ENCODE data around the gene PLXNC1. TPM values are rescaled to one million over a fixed set of nuclear protein-coding genes. Genes with fewer than 3 reads are reported as not detected.

The PLXNC1 gene
- total RNA-seq, 2 donors from 2014 or later: 8.5 to 9.2 TPM

DNA sequence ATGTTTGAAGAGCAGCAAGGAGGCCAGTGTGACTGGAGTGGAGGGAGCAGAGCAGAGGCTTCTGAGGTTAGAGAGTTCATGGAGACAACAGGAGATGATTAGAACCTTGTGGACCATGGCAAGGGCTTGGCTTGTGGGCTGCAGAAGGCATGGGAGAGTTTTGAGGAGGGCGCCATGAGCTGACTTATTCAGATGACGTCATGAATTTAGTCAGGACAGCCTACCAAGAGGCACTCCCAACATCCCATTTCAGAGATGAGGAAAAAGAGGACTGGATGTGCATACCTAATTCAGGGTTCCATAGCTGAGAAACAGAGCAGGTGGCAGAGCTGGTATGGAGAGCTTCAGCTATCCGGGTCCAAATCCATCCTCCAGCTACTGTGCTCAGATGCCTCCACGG, 101.8 kb downstream of the PLXNC1 start:
- Histone ChIP-seq H3K4me1 (ENCODE audit: control insufficient read depth in 1 of 2, low read depth in 2 of 2) (no peaks in the 10 kb centered on the region), H3K36me3 (no peaks in the 10 kb centered on the region), H3K4me3 (no peak overlapping the region), H3K27me3 (replicated peaks; ENCODE audit: insufficient read depth) (no peaks in the 10 kb centered on the region), H3K27ac (no peak overlapping the region), H3K9me3 (no peaks in the 10 kb centered on the region)
- TF ChIP-seq, protein P1, sequence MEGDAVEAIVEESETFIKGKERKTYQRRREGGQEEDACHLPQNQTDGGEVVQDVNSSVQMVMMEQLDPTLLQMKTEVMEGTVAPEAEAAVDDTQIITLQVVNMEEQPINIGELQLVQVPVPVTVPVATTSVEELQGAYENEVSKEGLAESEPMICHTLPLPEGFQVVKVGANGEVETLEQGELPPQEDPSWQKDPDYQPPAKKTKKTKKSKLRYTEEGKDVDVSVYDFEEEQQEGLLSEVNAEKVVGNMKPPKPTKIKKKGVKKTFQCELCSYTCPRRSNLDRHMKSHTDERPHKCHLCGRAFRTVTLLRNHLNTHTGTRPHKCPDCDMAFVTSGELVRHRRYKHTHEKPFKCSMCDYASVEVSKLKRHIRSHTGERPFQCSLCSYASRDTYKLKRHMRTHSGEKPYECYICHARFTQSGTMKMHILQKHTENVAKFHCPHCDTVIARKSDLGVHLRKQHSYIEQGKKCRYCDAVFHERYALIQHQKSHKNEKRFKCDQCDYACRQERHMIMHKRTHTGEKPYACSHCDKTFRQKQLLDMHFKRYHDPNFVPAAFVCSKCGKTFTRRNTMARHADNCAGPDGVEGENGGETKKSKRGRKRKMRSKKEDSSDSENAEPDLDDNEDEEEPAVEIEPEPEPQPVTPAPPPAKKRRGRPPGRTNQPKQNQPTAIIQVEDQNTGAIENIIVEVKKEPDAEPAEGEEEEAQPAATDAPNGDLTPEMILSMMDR (IDR thresholded peaks at IDR 0.05): no peak
- ATAC-seq (ENCODE audit: insufficient number of reproducible peaks, low FRiP score, low read depth) (no peak), DNase-seq (ENCODE audit: low spot score) (no peak)

DNA sequence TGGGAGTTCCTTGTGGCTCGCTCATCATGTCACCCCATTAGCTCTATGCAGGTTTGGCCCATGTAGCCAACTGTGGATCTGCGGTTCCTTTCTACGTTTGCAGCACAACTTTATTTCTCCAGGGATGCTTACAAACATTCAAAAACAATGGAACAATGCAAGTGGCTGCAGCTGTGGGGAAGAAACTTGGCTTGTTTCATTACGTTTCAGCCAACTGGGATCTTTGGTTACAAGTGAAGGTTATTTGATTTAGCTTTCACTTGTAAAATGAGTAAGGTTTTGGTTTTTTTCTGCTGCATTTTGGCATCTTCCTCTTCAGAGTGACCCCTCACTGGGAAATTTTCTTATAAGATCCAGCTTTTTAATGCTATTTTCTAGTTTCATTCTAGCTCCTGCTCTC, 105.9 kb downstream of the PLXNC1 start:
- ATAC-seq (ENCODE audit: insufficient number of reproducible peaks, low FRiP score, low read depth) (no peak), DNase-seq (ENCODE audit: low spot score) (no peak)
- no peak overlapping the region for H3K4me3 ChIP-seq
- no peak overlapping the region for H3K27ac ChIP-seq
- H3K36me3 ChIP-seq: no peaks in the 10 kb centered on the region
- H3K27me3 ChIP-seq (replicated peaks; ENCODE audit: insufficient read depth): no peaks in the 10 kb centered on the region
- H3K9me3 ChIP-seq: no peaks in the 10 kb centered on the region
- TF ChIP-seq, protein P1 (IDR thresholded peaks at IDR 0.05): no peak
- no peaks in the 10 kb centered on the region for H3K4me1 ChIP-seq (ENCODE audit: control insufficient read depth in 1 of 2, low read depth in 2 of 2)

DNA sequence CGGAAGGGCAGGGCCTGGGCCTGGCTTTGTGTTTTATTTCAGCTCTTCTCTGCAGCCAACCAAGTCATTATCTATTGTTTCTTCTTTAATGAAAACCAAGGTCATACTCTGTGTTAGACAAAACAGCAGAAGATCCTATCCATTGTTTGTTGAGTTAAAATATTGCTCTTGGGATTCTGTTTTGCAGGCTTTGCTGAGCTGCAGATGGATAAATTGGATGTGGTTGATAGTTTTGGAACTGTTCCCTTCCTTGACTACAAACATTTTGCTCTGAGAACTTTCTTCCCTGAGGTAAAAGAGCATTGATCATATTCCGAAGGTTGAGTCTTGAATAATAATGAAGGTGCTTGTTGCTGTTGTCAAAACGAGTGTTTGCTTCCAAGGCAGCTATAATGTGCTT, 106.6 kb downstream of the PLXNC1 start:
- Histone ChIP-seq H3K4me3 (no peak overlapping the region), H3K27me3 (replicated peaks; ENCODE audit: insufficient read depth) (no peaks in the 10 kb centered on the region), H3K36me3 (no peaks in the 10 kb centered on the region), H3K4me1 (ENCODE audit: control insufficient read depth in 1 of 2, low read depth in 2 of 2) (no peaks in the 10 kb centered on the region), H3K27ac (no peak overlapping the region), H3K9me3 (no peaks in the 10 kb centered on the region)
- TF ChIP-seq, protein P1 (IDR thresholded peaks at IDR 0.05): no peak
- ATAC-seq (ENCODE audit: insufficient number of reproducible peaks, low FRiP score, low read depth) (no peak), DNase-seq (ENCODE audit: low spot score) (no peak)

DNA sequence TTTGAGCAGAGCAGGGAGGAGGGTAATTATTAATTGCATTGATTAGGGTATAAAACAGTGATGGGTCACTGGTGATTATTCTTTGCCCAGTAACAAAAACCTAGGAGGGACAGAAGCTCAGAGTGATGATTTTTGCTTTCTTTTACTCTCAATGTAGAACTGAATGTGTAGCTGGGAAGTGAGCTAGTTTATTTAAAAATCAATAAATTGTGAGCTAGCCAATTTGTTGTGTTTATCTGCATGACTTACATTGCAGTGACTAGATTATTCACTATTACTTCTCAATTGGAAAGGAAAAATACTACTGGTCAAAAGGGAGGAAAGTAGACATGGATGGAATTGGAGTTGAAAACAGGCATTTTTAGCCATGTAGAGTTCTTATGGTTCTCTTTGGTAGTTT, 107.1 kb downstream of the PLXNC1 start:
- H3K9me3 ChIP-seq: no peaks in the 10 kb centered on the region
- no peak overlapping the region for H3K27ac ChIP-seq
- H3K27me3 ChIP-seq (replicated peaks; ENCODE audit: insufficient read depth): no peaks in the 10 kb centered on the region
- no peaks in the 10 kb centered on the region for H3K4me1 ChIP-seq (ENCODE audit: control insufficient read depth in 1 of 2, low read depth in 2 of 2)
- H3K4me3 ChIP-seq: no peak overlapping the region
- DNase-seq (ENCODE audit: low spot score): no peak
- TF ChIP-seq, protein P1 (IDR thresholded peaks at IDR 0.05): no peak
- no peaks in the 10 kb centered on the region for H3K36me3 ChIP-seq
- no peak for ATAC-seq (ENCODE audit: insufficient number of reproducible peaks, low FRiP score, low read depth)

DNA sequence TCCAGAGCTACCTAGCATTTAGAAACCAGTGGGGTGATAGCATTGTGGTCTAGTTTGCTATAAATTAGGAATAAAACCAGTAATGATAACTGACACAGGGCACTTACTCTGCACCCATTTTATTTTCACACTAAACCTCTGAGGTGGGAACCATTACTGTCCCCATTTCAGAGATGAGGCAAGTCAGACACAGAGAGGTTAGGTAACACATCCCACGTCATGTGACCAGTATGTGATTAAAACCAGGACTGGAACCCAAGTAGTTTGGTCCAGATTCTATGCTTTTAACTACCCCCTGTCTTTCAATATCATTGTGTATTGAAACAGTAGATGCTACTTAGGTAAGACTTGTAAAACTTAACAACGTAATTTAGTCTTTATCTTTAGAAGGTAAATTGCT, 110.2 kb downstream of the PLXNC1 start:
- Histone ChIP-seq H3K4me1 (ENCODE audit: control insufficient read depth in 1 of 2, low read depth in 2 of 2) (peaks cover 11 to 22% of the 10 kb centered on the region in 2 donors), H3K27ac (no peak overlapping the region), H3K36me3 (no peaks in the 10 kb centered on the region), H3K9me3 (no peaks in the 10 kb centered on the region), H3K4me3 (no peak overlapping the region), H3K27me3 (replicated peaks; ENCODE audit: insufficient read depth) (no peaks in the 10 kb centered on the region)
- TF ChIP-seq, protein P1 (IDR thresholded peaks at IDR 0.05): no peak
- no peak for ATAC-seq (ENCODE audit: insufficient number of reproducible peaks, low FRiP score, low read depth)
- no peak for DNase-seq (ENCODE audit: low spot score)
